GM21786 (cell line): ENCODE results near the gene ATOH8.

Experiments
- ATAC-seq: cut with Tn5 transposase; IDR thresholded peaks from one replicate; pipeline ENCODE4 v1.9.1; 2021; ENCODE audit not compliant: unreplicated experiment

The ATOH8 gene

GRCh38 chr2:85769236-85769982 lies 15.6 kb downstream of the ATOH8 start:
- ATAC-seq: no peak

GRCh38 chr2:85769983-85770362 lies 16.2 kb downstream of the ATOH8 start:
- ATAC-seq: no peak

GRCh38 chr2:85770369-85770768 lies 16.6 kb downstream of the ATOH8 start:
- ATAC-seq: no peak

GRCh38 chr2:85770786-85771409 lies 17.1 kb downstream of the ATOH8 start:
- ATAC-seq: no peak

- ATAC-seq: no peak
These were observed 17.7 kb downstream of the ATOH8 start for GRCh38 chr2:85771486-85771885.

- no peak for ATAC-seq
These were observed 18.4 kb downstream of the ATOH8 start for GRCh38 chr2:85772019-85772745.

GRCh38 chr2:85772841-85773491 lies 19.2 kb downstream of the ATOH8 start:
- no peak for ATAC-seq

GRCh38 chr2:85773692-85774091 lies 19.9 kb downstream of the ATOH8 start:
- ATAC-seq: no peak

GRCh38 chr2:85774126-85774978 lies 20.6 kb downstream of the ATOH8 start:
- ATAC-seq: no peak

GRCh38 chr2:85775406-85776381 lies 21.9 kb downstream of the ATOH8 start:
- ATAC-seq: no peak

- no peak for ATAC-seq
These were observed 22.9 kb downstream of the ATOH8 start for GRCh38 chr2:85776672-85777071.

GRCh38 chr2:85777441-85777861 lies 23.7 kb downstream of the ATOH8 start:
- no peak for ATAC-seq

GRCh38 chr2:85778646-85779379 lies 25.0 kb downstream of the ATOH8 start:
- no peak for ATAC-seq

GRCh38 chr2:85779641-85780315 lies 26.0 kb downstream of the ATOH8 start:
- ATAC-seq: no peak

GRCh38 chr2:85780316-85781012 lies 26.7 kb downstream of the ATOH8 start:
- no peak for ATAC-seq

GRCh38 chr2:85781013-85781332 lies 27.2 kb downstream of the ATOH8 start:
- ATAC-seq: no peak

- ATAC-seq: no peak
These were observed 30.0 kb downstream of the ATOH8 start for GRCh38 chr2:85783796-85784195.

GRCh38 chr2:85784474-85784986 lies 30.7 kb downstream of the ATOH8 start:
- ATAC-seq: no peak
